ENCODE measurements around the gene AGPS. TPM values are rescaled to one million over a fixed set of nuclear protein-coding genes. Genes with fewer than 3 reads are reported as not detected.
"Not testable (repeated sequence)": the region's sequence is repeated elsewhere in the genome, so short reads cannot be mapped to it uniquely, and the experiment has no call there.

The AGPS gene
- total RNA-seq, 2 donors from 2014 or later = 17.5 to 21.7 TPM

GRCh38 chr2:177427316-177427715, 34.7 kb downstream of the AGPS start:
- ATAC-seq (ENCODE audit: insufficient number of reproducible peaks, low FRiP score, low read depth) = no peak

GRCh38 chr2:177427936-177428335, 35.4 kb downstream of the AGPS start:
- not testable (repeated sequence) for H3K36me3 ChIP-seq; H3K4me3 ChIP-seq; ATAC-seq (ENCODE audit: insufficient number of reproducible peaks, low FRiP score, low read depth); H3K4me1 ChIP-seq (ENCODE audit: control insufficient read depth in 1 of 2, low read depth in 2 of 2); H3K27me3 ChIP-seq (replicated peaks; ENCODE audit: insufficient read depth); DNase-seq (ENCODE audit: low spot score); H3K27ac ChIP-seq
- H3K9me3 ChIP-seq = peaks cover 16% of the 10 kb centered on the region

More at GRCh38 chr2:177427316-177427715, 34.7 kb downstream of the AGPS start:
- H3K9me3 ChIP-seq = peaks cover 12% of the 10 kb centered on the region
- no peaks in the 10 kb centered on the region for H3K36me3 ChIP-seq
- H3K4me1 ChIP-seq (ENCODE audit: control insufficient read depth in 1 of 2, low read depth in 2 of 2) = no peaks in the 10 kb centered on the region
- no peak overlapping the region for H3K4me3 ChIP-seq
- TF ChIP-seq CTCF (IDR thresholded peaks at IDR 0.05) = no peak
- no peaks in the 10 kb centered on the region for H3K27me3 ChIP-seq (replicated peaks; ENCODE audit: insufficient read depth)
- no peak overlapping the region for H3K27ac ChIP-seq
- no peak for DNase-seq (ENCODE audit: low spot score)

- Histone ChIP-seq H3K4me1 (ENCODE audit: control insufficient read depth in 1 of 2, low read depth in 2 of 2) (peaks cover 0 to 3% of the 10 kb centered on the region in 2 donors), H3K27ac (no peak overlapping the region), H3K9me3 (peaks cover 30% of the 10 kb centered on the region), H3K4me3 (no peak overlapping the region), H3K36me3 (no peaks in the 10 kb centered on the region), H3K27me3 (replicated peaks; ENCODE audit: insufficient read depth) (no peaks in the 10 kb centered on the region)
- DNase-seq (ENCODE audit: low spot score) = no peak
- ATAC-seq (ENCODE audit: insufficient number of reproducible peaks, low FRiP score, low read depth) = no peak
- TF ChIP-seq CTCF (IDR thresholded peaks at IDR 0.05) = no peak
Observed at GRCh38 chr2:177429688-177430325, 37.2 kb downstream of the AGPS start.

GRCh38 chr2:177430411-177430810, 37.8 kb downstream of the AGPS start:
- H3K4me1 ChIP-seq (ENCODE audit: control insufficient read depth in 1 of 2, low read depth in 2 of 2) = peaks cover 0 to 3% of the 10 kb centered on the region in 2 donors
- H3K36me3 ChIP-seq = no peaks in the 10 kb centered on the region
- no peak overlapping the region for H3K27ac ChIP-seq
- H3K27me3 ChIP-seq (replicated peaks; ENCODE audit: insufficient read depth) = no peaks in the 10 kb centered on the region
- ATAC-seq (ENCODE audit: insufficient number of reproducible peaks, low FRiP score, low read depth) (no peak), DNase-seq (ENCODE audit: low spot score) (no peak)
- H3K9me3 ChIP-seq = peaks cover 30% of the 10 kb centered on the region
- no peak overlapping the region for H3K4me3 ChIP-seq
- no peak for TF ChIP-seq CTCF (IDR thresholded peaks at IDR 0.05)

- H3K4me3 ChIP-seq; H3K4me1 ChIP-seq (ENCODE audit: control insufficient read depth in 1 of 2, low read depth in 2 of 2); DNase-seq (ENCODE audit: low spot score); H3K36me3 ChIP-seq; H3K27ac ChIP-seq; H3K27me3 ChIP-seq (replicated peaks; ENCODE audit: insufficient read depth); ATAC-seq (ENCODE audit: insufficient number of reproducible peaks, low FRiP score, low read depth): not testable (repeated sequence)
- peaks cover 30% of the 10 kb centered on the region for H3K9me3 ChIP-seq
Observed at GRCh38 chr2:177431111-177431725, 38.6 kb downstream of the AGPS start.

- H3K27ac ChIP-seq = no peak overlapping the region
- DNase-seq (ENCODE audit: low spot score) (no peak), ATAC-seq (ENCODE audit: insufficient number of reproducible peaks, low FRiP score, low read depth) (no peak)
- H3K4me1 ChIP-seq (ENCODE audit: control insufficient read depth in 1 of 2, low read depth in 2 of 2) = peaks cover 0 to 3% of the 10 kb centered on the region in 2 donors
- no peak overlapping the region for H3K4me3 ChIP-seq
- no peaks in the 10 kb centered on the region for H3K36me3 ChIP-seq
- no peaks in the 10 kb centered on the region for H3K27me3 ChIP-seq (replicated peaks; ENCODE audit: insufficient read depth)
- no peak for TF ChIP-seq CTCF (IDR thresholded peaks at IDR 0.05)
- H3K9me3 ChIP-seq = peaks cover 24% of the 10 kb centered on the region
Observed at GRCh38 chr2:177432703-177433102, 40.1 kb downstream of the AGPS start.
